Neural progenitor cell (in vitro differentiated cells): ENCODE results near the gene KCTD4. TPM values are rescaled to one million over a fixed set of nuclear protein-coding genes. Genes with fewer than 3 reads are reported as not detected.

Experiments
- DNase-seq: peaks from one replicate; pipeline ENCODE4 v3.0.0-alpha.2; 2016; ENCODE audit warnings: low spot score
- H2AFZ ChIP-seq: fragments of 200-600 bp; sonication (generic); replicated peaks from 2 replicates; pipeline ENCODE4 v1.6.1; 2016; ENCODE audit warnings: antibody characterized with exemption
- H3F3A ChIP-seq: fragments of 200-600 bp; sonication (generic); 2 replicates; pipeline ENCODE4 v1.6.1; 2016; ENCODE audit warnings: antibody characterized with exemption, low read depth
- H3K27ac ChIP-seq: fragments of 200-600 bp; sonication (generic); 2 replicates; pipeline ENCODE4 v1.5.1; 2016; ENCODE audit warnings: mild to moderate bottlenecking
- H3K27me3 ChIP-seq: fragments of 200-600 bp; sonication (generic); 2 replicates; pipeline ENCODE4 v1.6.1; 2016; ENCODE audit warnings: mild to moderate bottlenecking, moderate library complexity
- H3K36me3 ChIP-seq: fragments of 200-600 bp; sonication (generic); 2 replicates; pipeline ENCODE4 v1.5.1; 2016
- H3K4me1 ChIP-seq: fragments of 200-600 bp; sonication (generic); 2 replicates; pipeline ENCODE4 v1.6.1; 2016; ENCODE audit warnings: mixed run types
- H3K4me2 ChIP-seq: fragments of 200-600 bp; sonication (generic); 2 replicates; pipeline ENCODE4 v1.6.1; 2016
- H3K4me3 ChIP-seq: fragments of 200-600 bp; sonication (generic); 2 replicates; pipeline ENCODE4 v1.5.1; 2016
- H3K79me2 ChIP-seq: fragments of 200-600 bp; sonication (generic); 2 replicates; pipeline ENCODE4 v1.6.1; 2016; ENCODE audit warnings: low read depth
- H3K9ac ChIP-seq: fragments of 200-600 bp; sonication (generic); 2 replicates; pipeline ENCODE4 v1.6.1; 2016
- H3K9me3 ChIP-seq: fragments of 200-600 bp; sonication (generic); 2 replicates; pipeline ENCODE4 v1.5.1; 2016; ENCODE audit warnings: low read depth
- H4K20me1 ChIP-seq: fragments of 200-600 bp; sonication (generic); 2 replicates; pipeline ENCODE4 v1.6.1; 2016; ENCODE audit warnings: low read depth
- H3K27ac Mint-ChIP-seq: 3 replicates; pipeline ENCODE4 v1.8.0; 2021; ENCODE audit warnings: mixed read lengths
- H3K27me3 Mint-ChIP-seq: 2 replicates; pipeline ENCODE4 v1.8.0; 2022; ENCODE audit warnings: low read depth, mild to moderate bottlenecking, inconsistent platforms, moderate library complexity, mixed read lengths; ENCODE audit not compliant: insufficient read depth
- H3K36me3 Mint-ChIP-seq: 3 replicates; pipeline ENCODE4 v1.8.0; 2021; ENCODE audit warnings: mixed read lengths
- H3K4me1 Mint-ChIP-seq: 3 replicates; pipeline ENCODE4 v1.8.0; 2021; ENCODE audit warnings: mixed read lengths
- H3K4me3 Mint-ChIP-seq: 3 replicates; pipeline ENCODE4 v1.8.0; 2021; ENCODE audit warnings: mild to moderate bottlenecking, moderate library complexity, mixed read lengths
- H3K9me3 Mint-ChIP-seq: 3 replicates; pipeline ENCODE4 v1.8.0; 2020; ENCODE audit warnings: mixed read lengths
- CTCF ChIP-seq: fragments of 200-600 bp; sonication (generic); IDR thresholded peaks from 2 replicates; pipeline ENCODE4 v1.5.1; 2017; ENCODE audit warnings: antibody characterized with exemption, mild to moderate bottlenecking
- EZH2 ChIP-seq: fragments of 200-600 bp; sonication (generic); IDR thresholded peaks from 2 replicates; pipeline ENCODE4 v1.6.1; 2017; ENCODE audit warnings: antibody characterized with exemption, mild to moderate bottlenecking, moderate library complexity
- EZH2phosphoT487 ChIP-seq: fragments of 200-600 bp; sonication (generic); IDR thresholded peaks from 2 replicates; pipeline ENCODE4 v1.6.1; 2017; ENCODE audit warnings: antibody characterized with exemption
- total RNA-seq: library from RNA; depleted of rRNA; stranded (reverse); fragments of >200 nt; gene quantifications from 2 replicates; pipeline ENCODE4 v1.2.3, GENCODE V29; 2015; ENCODE audit warnings: low replicate concordance

KCTD4 gene
- total RNA-seq, 1 donor from 2014 or later = not detected

GRCh38 chr13:45208132-45208531 lies 7.3 kb upstream of the KCTD4 start:
- no peak overlapping the region for H2AFZ ChIP-seq
- H3K4me2 ChIP-seq = no peak overlapping the region
- no peaks in the 10 kb centered on the region for H4K20me1 ChIP-seq
- Mint-ChIP-seq H3K36me3 (peaks cover 17% of the 10 kb centered on the region), H3K27ac (no peak overlapping the region), H3K9me3 (no peaks in the 10 kb centered on the region), H3K4me1 (no peaks in the 10 kb centered on the region), H3K4me3 (no peak overlapping the region), H3K27me3 (no peaks in the 10 kb centered on the region)
- no peaks in the 10 kb centered on the region for H3F3A ChIP-seq
- H3K4me1 ChIP-seq = no peaks in the 10 kb centered on the region
- no peaks in the 10 kb centered on the region for H3K27me3 ChIP-seq
- H3K79me2 ChIP-seq = no peaks in the 10 kb centered on the region
- no peak overlapping the region for H3K4me3 ChIP-seq
- no peaks in the 10 kb centered on the region for H3K9me3 ChIP-seq
- TF ChIP-seq EZH2phosphoT487 (no peak), EZH2 (no peak), CTCF (no peak)
- no peak for DNase-seq
- no peaks in the 10 kb centered on the region for H3K36me3 ChIP-seq
- H3K27ac ChIP-seq = no peak overlapping the region
- H3K9ac ChIP-seq = no peak overlapping the region

- H3K4me3 Mint-ChIP-seq = no peak overlapping the region
- H3K27me3 ChIP-seq = no peaks in the 10 kb centered on the region
- no peaks in the 10 kb centered on the region for H3K36me3 ChIP-seq
- no peak overlapping the region for H3K27ac ChIP-seq
- H3K36me3 Mint-ChIP-seq = peaks cover 19% of the 10 kb centered on the region
- no peak overlapping the region for H3K4me2 ChIP-seq
- H3K27me3 Mint-ChIP-seq = no peaks in the 10 kb centered on the region
- no peak overlapping the region for H3K4me3 ChIP-seq
- H3K9me3 ChIP-seq = no peaks in the 10 kb centered on the region
- H3K4me1 ChIP-seq = no peaks in the 10 kb centered on the region
- H3K9me3 Mint-ChIP-seq = no peaks in the 10 kb centered on the region
- no peaks in the 10 kb centered on the region for H3K4me1 Mint-ChIP-seq
- no peak for TF ChIP-seq CTCF
- H4K20me1 ChIP-seq = no peaks in the 10 kb centered on the region
- no peak for DNase-seq
- H3F3A ChIP-seq = no peaks in the 10 kb centered on the region
- no peak overlapping the region for H2AFZ ChIP-seq
- no peaks in the 10 kb centered on the region for H3K79me2 ChIP-seq
- H3K9ac ChIP-seq = no peak overlapping the region
- H3K27ac Mint-ChIP-seq = no peak overlapping the region
Measured at GRCh38 chr13:45207319-45207718, 6.5 kb upstream of the KCTD4 start.

GRCh38 chr13:45206340-45206739 lies 5.5 kb upstream of the KCTD4 start:
- no peaks in the 10 kb centered on the region for H3K4me1 ChIP-seq
- no peaks in the 10 kb centered on the region for H4K20me1 ChIP-seq
- no peaks in the 10 kb centered on the region for H3F3A ChIP-seq
- no peak for TF ChIP-seq EZH2phosphoT487
- TF ChIP-seq EZH2 = no peak
- no peak for TF ChIP-seq CTCF
- H3K4me3 ChIP-seq = no peak overlapping the region
- no peaks in the 10 kb centered on the region for H3K36me3 ChIP-seq
- H3K27me3 ChIP-seq = no peaks in the 10 kb centered on the region
- Mint-ChIP-seq H3K4me3 (no peak overlapping the region), H3K27me3 (no peaks in the 10 kb centered on the region), H3K27ac (no peak overlapping the region), H3K4me1 (no peaks in the 10 kb centered on the region), H3K9me3 (no peaks in the 10 kb centered on the region), H3K36me3 (peaks cover 24% of the 10 kb centered on the region)
- no peak overlapping the region for H2AFZ ChIP-seq
- no peak overlapping the region for H3K4me2 ChIP-seq
- no peak overlapping the region for H3K9ac ChIP-seq
- no peaks in the 10 kb centered on the region for H3K79me2 ChIP-seq
- no peaks in the 10 kb centered on the region for H3K9me3 ChIP-seq
- H3K27ac ChIP-seq = no peak overlapping the region
- no peak for DNase-seq

- Mint-ChIP-seq H3K9me3 (no peaks in the 10 kb centered on the region), H3K4me1 (no peaks in the 10 kb centered on the region), H3K36me3 (peaks cover 15% of the 10 kb centered on the region), H3K27me3 (no peaks in the 10 kb centered on the region), H3K4me3 (no peak overlapping the region), H3K27ac (no peak overlapping the region)
- Histone ChIP-seq H3K4me2 (no peak overlapping the region), H3K4me3 (no peak overlapping the region), H3K36me3 (no peaks in the 10 kb centered on the region), H3K27ac (no peak overlapping the region), H3K9me3 (no peaks in the 10 kb centered on the region), H3K79me2 (no peaks in the 10 kb centered on the region), H2AFZ (no peak overlapping the region), H4K20me1 (no peaks in the 10 kb centered on the region), H3F3A (no peaks in the 10 kb centered on the region), H3K4me1 (no peaks in the 10 kb centered on the region), H3K9ac (no peak overlapping the region), H3K27me3 (no peaks in the 10 kb centered on the region)
- no peak for DNase-seq
- TF ChIP-seq EZH2phosphoT487 = no peak
- no peak for TF ChIP-seq EZH2
- no peak for TF ChIP-seq CTCF
Measured at GRCh38 chr13:45205124-45205523, 4.3 kb upstream of the KCTD4 start.
